Neuron (in vitro differentiated cells): ENCODE data around the gene C3orf20.
A peak's percentile ranks its signal among the peaks of the same experiment; 100 is the strongest.
"Not testable (repeated sequence)": the region's sequence is repeated elsewhere in the genome, so short reads cannot be mapped to it uniquely, and the experiment has no call there.

Source experiments
- H2AFZ ChIP-seq: one replicate; pipeline ENCODE4 v1.6.1; 2013; ENCODE audit warnings: low read depth, mild to moderate bottlenecking, inconsistent platforms, low read length, moderate library complexity
- H3K27me3 ChIP-seq: one replicate; pipeline ENCODE4 v1.6.1; 2013; ENCODE audit warnings: low read length; ENCODE audit not compliant: insufficient read depth
- H3K36me3 ChIP-seq: one replicate; pipeline ENCODE4 v1.6.1; 2013; ENCODE audit warnings: low read length; ENCODE audit not compliant: insufficient read depth
- H3K4me1 ChIP-seq: one replicate; pipeline ENCODE4 v1.6.1; 2013; ENCODE audit warnings: low read length; ENCODE audit not compliant: insufficient read depth
- H3K4me3 ChIP-seq: 2 replicates; pipeline ENCODE4 v1.5.1; 2013; ENCODE audit warnings: mild to moderate bottlenecking, low read length, moderate library complexity
- H3K9me3 ChIP-seq: one replicate; pipeline ENCODE4 v1.6.1; 2013; ENCODE audit warnings: low read length

Gene C3orf20

GRCh38 chr3:14719006-14719405 lies 44.1 kb downstream of the C3orf20 start:
- no peaks in the 10 kb centered on the region for H3K36me3 ChIP-seq
- H3K4me1 ChIP-seq: no peaks in the 10 kb centered on the region

GRCh38 chr3:14721126-14721864 lies 46.4 kb downstream of the C3orf20 start:
- H3K27me3 ChIP-seq: no peaks in the 10 kb centered on the region
- no peaks in the 10 kb centered on the region for H3K9me3 ChIP-seq
- H2AFZ ChIP-seq: no peak overlapping the region
- H3K4me1 ChIP-seq: peaks cover 8% of the 10 kb centered on the region
- H3K36me3 ChIP-seq: no peaks in the 10 kb centered on the region
- H3K4me3 ChIP-seq: no peak overlapping the region

More at GRCh38 chr3:14719006-14719405, 44.1 kb downstream of the C3orf20 start:
- Histone ChIP-seq H3K9me3 (no peaks in the 10 kb centered on the region), H3K27me3 (no peaks in the 10 kb centered on the region), H2AFZ (no peak overlapping the region), H3K4me3 (no peak overlapping the region)

GRCh38 chr3:14725013-14725412 lies 50.1 kb downstream of the C3orf20 start:
- Histone ChIP-seq H3K4me3 (no peak overlapping the region), H3K4me1 (peaks cover 9% of the 10 kb centered on the region), H3K27me3 (no peaks in the 10 kb centered on the region), H3K9me3 (no peaks in the 10 kb centered on the region), H2AFZ (no peak overlapping the region), H3K36me3 (no peaks in the 10 kb centered on the region)

- H3K36me3 ChIP-seq: no peaks in the 10 kb centered on the region
- peak overlapping the region; percentile 18 for H2AFZ ChIP-seq
- no peaks in the 10 kb centered on the region for H3K9me3 ChIP-seq
- H3K4me1 ChIP-seq: peaks cover 9% of the 10 kb centered on the region
- H3K27me3 ChIP-seq: no peaks in the 10 kb centered on the region
- H3K4me3 ChIP-seq: no peak overlapping the region
These were observed 50.9 kb downstream of the C3orf20 start for GRCh38 chr3:14725564-14726440.

GRCh38 chr3:14726441-14726780 lies 51.5 kb downstream of the C3orf20 start:
- Histone ChIP-seq H3K36me3 (no peaks in the 10 kb centered on the region), H2AFZ (no peak overlapping the region), H3K4me1 (peaks cover 9% of the 10 kb centered on the region), H3K9me3 (no peaks in the 10 kb centered on the region), H3K4me3 (no peak overlapping the region), H3K27me3 (no peaks in the 10 kb centered on the region)

- Histone ChIP-seq H3K4me1 (peaks cover 9% of the 10 kb centered on the region), H3K4me3 (no peak overlapping the region), H3K9me3 (no peaks in the 10 kb centered on the region), H2AFZ (no peak overlapping the region), H3K36me3 (no peaks in the 10 kb centered on the region), H3K27me3 (no peaks in the 10 kb centered on the region)
These were observed 53.2 kb downstream of the C3orf20 start for GRCh38 chr3:14728113-14728512.

- Histone ChIP-seq H3K27me3 (no peaks in the 10 kb centered on the region), H3K9me3 (no peaks in the 10 kb centered on the region), H3K4me1 (peaks cover 5% of the 10 kb centered on the region)
These were observed 55.9 kb downstream of the C3orf20 start for GRCh38 chr3:14730703-14731382.

GRCh38 chr3:14740983-14741382 lies 66.0 kb downstream of the C3orf20 start:
- H3K4me3 ChIP-seq: no peak overlapping the region
- H3K36me3 ChIP-seq: no peaks in the 10 kb centered on the region
- H3K9me3 ChIP-seq: no peaks in the 10 kb centered on the region
- no peaks in the 10 kb centered on the region for H3K4me1 ChIP-seq
- no peak overlapping the region for H2AFZ ChIP-seq
- peaks cover 2% of the 10 kb centered on the region for H3K27me3 ChIP-seq

More at GRCh38 chr3:14730703-14731382, 55.9 kb downstream of the C3orf20 start:
- Histone ChIP-seq H3K4me3 (no peak overlapping the region), H2AFZ (no peak overlapping the region), H3K36me3 (no peaks in the 10 kb centered on the region)

GRCh38 chr3:14741510-14741909 lies 66.6 kb downstream of the C3orf20 start:
- Histone ChIP-seq H3K4me3 (no peak overlapping the region), H3K4me1 (no peaks in the 10 kb centered on the region), H3K27me3 (peaks cover 2% of the 10 kb centered on the region), H2AFZ (no peak overlapping the region), H3K36me3 (no peaks in the 10 kb centered on the region), H3K9me3 (no peaks in the 10 kb centered on the region)

GRCh38 chr3:14744556-14744955 lies 69.6 kb downstream of the C3orf20 start:
- Histone ChIP-seq H3K9me3 (no peaks in the 10 kb centered on the region), H2AFZ (no peak overlapping the region), H3K36me3 (no peaks in the 10 kb centered on the region), H3K4me1 (no peaks in the 10 kb centered on the region), H3K4me3 (no peak overlapping the region), H3K27me3 (peaks cover 2% of the 10 kb centered on the region)

- Histone ChIP-seq H2AFZ (no peak overlapping the region), H3K9me3 (no peaks in the 10 kb centered on the region), H3K27me3 (no peaks in the 10 kb centered on the region), H3K4me3 (no peak overlapping the region), H3K4me1 (no peaks in the 10 kb centered on the region), H3K36me3 (no peaks in the 10 kb centered on the region)
These were observed 75.7 kb downstream of the C3orf20 start for GRCh38 chr3:14750650-14751049.

GRCh38 chr3:14752979-14753378 lies 78.0 kb downstream of the C3orf20 start:
- H3K27me3 ChIP-seq, H2AFZ ChIP-seq, H3K9me3 ChIP-seq, H3K4me3 ChIP-seq, H3K4me1 ChIP-seq, H3K36me3 ChIP-seq: not testable (repeated sequence)

- H3K4me1 ChIP-seq: no peaks in the 10 kb centered on the region
- H3K27me3 ChIP-seq: peaks cover 3% of the 10 kb centered on the region
- no peaks in the 10 kb centered on the region for H3K9me3 ChIP-seq
- no peaks in the 10 kb centered on the region for H3K36me3 ChIP-seq
- H2AFZ ChIP-seq: no peak overlapping the region
- no peak overlapping the region for H3K4me3 ChIP-seq
These were observed 82.3 kb downstream of the C3orf20 start for GRCh38 chr3:14757153-14757700.
